Hindlimb muscle (tissue), 1 donor: ENCODE data around the gene UBE2D2. TPM values are rescaled to one million over a fixed set of nuclear protein-coding genes. Genes with fewer than 3 reads are reported as not detected.
A peak's percentile ranks its signal among the peaks of the same experiment; 100 is the strongest.

Source experiments
- DNase-seq: peaks from one replicate; pipeline ENCODE4 v3.0.0-alpha.2; 2013
- polyA plus RNA-seq: library from polyadenylated mRNA; unstranded; fragments of 120-200 nt; gene quantifications from one replicate; pipeline ENCODE4 v1.2.1, GENCODE V29; 2013; ENCODE audit not compliant: insufficient read length

The UBE2D2 gene
- polyA plus RNA-seq, 1 donor, result 112 TPM

- DNase-seq, result no peak
Observed at GRCh38 chr5:139636207-139636792, 75.2 kb downstream of the UBE2D2 start.

DNA sequence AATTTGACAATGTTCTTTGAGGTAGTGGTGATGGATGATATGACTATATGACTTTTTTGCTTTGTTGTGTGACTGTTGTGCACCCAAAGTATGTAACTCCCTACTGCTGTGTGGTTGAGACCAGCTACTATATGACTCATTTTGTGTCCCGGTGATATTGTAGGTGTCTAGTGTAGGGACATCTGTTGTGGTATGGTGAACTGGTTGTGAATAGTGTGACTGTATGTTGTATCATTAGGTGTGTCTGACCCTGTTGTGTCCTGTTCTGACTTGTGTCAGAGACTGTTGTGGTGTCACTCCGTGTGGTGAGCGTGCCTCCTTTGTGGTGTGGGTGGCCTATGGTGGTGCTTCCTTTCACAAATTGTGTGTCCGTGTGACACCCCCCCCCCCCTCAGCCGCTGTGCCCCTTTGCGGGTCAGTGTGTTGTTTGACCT lies 75.9 kb downstream of the UBE2D2 start:
- no peak for DNase-seq

GRCh38 chr5:139637438-139638089 lies 76.4 kb downstream of the UBE2D2 start:
- peak; percentile 95 for DNase-seq

- DNase-seq, result peak; percentile 87
Observed at GRCh38 chr5:139638090-139638735, 77.1 kb downstream of the UBE2D2 start.

DNA sequence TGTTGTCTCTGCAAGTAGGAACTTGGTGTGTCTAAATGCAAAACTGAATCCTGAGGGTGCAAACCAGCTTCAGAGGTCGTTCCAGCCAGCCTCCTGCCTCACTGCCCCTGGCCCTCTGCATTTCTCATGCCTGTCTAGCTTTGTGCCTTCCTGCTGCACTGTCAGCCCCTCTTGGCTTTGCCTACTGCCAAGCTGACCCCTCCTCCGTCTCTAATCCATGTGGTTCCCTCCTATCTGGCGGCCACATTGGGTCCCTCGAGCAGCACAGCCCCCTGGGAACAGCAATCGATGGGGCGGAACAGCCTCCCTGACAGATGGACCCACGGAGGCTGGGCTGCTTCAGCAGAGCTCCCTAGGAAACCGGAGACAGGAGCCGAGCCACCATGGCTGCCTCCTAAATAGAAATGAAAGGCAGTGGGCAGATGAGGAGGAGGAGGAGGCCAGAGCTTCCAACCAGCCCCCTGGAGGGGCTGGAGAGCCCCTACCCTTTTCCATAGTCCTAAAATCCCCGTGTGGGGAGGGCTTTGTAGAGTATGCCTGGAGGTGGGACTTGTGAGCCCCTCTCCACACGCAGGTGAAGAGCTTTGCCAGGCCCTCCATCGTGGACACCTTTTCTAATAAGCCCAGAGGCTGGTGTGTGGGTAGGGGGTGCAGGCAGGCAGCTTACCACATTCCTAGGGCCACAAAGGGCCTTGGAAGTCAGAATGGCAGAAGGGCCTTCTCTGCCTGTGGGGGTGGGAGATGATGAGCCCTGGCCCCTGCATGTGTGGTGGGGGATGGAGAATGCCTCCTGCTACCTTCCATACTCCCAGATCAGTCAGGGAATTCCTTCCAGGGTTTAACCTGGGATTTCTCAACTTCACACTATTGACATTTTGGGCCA lies 77.8 kb downstream of the UBE2D2 start:
- no peak for DNase-seq

DNA sequence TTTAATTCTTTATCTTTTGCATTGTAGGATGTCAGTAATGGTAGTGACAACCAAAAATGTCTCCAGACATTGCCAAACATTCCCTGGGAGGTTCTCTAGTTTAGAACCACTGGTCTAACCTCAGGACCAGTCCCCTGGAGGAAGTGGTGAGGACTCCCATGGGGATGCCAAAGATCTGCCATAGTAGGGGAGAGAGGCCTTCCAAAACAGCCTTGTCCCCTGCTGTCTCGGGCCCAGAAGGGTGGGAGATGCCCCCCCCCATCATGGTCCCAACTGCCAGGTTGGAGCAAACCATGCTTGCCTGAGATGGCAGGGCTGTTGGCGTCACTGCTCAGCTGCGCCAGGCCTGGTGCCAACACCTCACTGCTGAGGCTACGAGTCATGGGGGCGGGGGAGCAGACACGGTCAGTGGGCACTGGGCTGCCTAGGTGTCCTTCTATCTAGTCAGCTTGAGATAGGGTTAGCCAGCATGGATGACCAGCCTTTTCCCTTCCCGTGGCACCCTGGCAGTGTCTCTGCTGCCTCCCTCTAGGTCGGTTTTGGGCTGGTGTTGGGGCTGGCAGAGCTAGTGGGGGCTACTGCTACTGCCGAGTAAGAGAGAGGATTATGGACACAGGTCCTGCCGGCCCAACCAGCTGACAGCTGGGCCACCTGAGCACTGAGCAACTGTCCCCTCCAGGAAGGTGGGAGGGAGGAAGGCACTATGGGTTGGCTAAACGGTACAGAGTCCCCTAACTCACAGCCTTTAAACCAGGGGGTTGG lies 78.7 kb downstream of the UBE2D2 start:
- no peak for DNase-seq

DNA sequence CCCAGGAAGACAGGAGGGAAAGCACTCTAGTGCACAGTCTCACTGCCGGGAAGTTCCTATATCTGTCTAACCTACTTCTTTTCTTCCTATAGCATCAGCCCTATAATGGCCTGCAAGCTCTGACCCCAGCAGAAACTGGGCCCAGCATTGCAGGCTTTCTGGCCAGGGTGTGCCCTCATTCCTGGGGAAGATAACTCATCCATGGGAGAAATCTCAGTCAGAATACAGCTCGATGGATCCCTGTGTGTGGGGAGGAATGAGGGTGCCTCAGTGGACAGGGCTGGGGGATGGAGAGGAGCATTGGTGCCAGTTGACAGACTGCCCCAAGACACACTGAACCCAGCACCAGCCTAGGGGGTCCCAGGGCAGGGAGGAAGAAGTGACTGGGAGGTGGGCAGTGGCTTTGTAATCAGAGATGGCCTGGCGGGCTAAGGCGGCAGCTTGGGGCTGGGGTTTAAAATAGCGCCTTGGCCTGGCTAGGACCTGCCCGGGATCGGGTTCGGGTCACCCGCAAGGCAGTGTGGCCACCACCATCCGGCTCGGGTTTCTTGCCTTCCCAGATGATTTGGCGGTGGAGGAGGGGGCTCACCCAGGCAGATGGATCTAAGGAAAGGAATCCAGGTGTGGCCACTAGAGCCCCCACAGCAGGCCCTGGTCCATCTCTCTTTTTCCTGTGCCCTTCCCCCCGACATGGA lies 79.4 kb downstream of the UBE2D2 start:
- no peak for DNase-seq

DNA sequence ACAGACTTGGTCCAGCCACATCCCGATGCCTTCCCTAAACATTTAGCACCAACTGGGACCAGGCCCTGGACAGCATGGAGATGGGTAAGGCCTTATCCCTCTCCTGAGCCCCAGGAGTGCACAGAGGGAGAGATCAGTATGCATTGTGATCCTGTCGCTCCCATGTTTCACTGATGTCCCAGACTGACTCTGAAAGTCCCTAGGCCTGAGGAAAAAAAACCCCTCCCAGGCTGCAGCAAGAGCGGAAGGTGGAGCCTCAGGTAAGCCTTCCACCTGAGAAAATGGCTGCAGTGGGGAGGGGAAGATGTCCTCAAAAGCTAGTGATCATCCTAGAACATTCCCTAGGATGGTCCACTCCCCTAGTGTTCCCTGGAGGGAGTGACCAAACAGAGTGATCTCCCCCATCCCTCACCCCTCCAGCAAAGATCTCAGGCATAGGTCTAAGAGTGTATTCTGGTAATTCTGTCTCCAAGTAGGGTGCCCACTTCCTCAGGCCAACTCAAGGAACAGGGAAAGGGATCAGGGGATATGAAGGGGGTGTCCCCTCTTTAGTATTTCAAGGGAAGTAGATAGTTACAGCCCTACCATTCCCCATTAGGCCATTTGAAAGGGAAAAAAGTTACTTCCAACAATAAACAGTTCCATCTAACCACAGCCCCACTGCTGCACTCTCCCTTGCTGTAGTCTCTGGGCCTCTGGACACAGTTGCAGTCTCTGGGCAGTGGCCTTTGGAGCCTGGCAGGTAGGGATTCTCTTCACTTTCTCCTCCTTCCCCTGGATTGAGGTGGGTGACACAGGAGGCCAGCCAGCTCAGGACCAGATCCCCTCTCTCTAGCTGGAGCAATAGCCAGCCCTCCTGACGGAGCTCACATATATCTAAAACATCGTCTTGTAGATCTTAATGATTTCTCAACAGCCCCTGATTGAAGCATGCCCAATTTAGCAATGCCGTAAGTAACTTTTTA lies 80.3 kb downstream of the UBE2D2 start:
- no peak for DNase-seq

GRCh38 chr5:139642213-139642612 lies 81.1 kb downstream of the UBE2D2 start:
- no peak for DNase-seq

DNA sequence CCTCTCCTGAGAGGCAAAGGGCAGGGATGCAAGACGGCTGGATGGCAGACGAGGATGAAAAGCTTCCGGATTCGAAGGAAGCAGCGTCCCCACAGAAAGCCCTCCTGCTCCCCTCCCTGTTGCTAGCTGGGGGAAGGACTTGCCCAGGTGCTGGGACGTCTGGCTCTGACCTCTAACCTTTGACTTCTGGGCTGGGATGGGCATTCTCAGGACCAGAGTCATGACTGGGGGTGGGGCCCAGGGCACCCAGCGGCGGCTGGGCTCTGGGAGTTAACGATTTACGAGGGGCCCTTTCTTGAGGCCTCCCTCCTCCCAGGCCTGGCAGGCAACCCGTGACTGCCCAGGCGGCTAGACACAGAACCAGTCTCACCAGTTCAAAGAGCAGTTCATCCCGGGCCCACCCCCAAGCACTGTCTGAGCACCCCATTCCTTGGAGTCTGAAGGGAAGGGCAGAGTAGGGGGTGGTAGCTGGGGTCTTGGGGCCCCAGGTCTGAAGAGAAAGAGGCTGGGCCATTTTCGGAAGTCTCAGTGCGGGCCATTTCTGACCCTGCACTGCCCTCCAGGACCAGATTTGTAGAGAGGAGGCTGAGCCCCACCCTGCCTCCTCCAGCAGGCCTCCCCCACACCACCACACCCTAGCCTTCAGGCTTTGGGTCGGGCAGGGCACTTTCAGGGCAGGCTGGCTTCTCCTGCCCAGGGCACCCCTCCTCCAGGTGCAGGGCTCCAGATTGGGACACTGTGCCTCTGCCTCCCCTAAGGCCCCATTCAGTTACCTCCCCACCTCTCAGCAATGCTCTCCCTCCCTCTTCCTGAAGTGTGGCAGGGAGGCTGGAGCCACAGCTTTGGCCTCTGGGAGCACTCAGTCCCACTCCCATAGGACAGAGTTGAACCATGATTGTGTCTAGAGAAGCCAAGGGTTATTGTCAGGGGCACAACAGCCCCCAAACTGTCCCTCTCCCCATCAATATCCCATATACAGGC lies 82.0 kb downstream of the UBE2D2 start:
- no peak for DNase-seq

- no peak for DNase-seq
Observed at GRCh38 chr5:139644001-139644456, 82.9 kb downstream of the UBE2D2 start.

GRCh38 chr5:139644646-139645429 lies 83.7 kb downstream of the UBE2D2 start:
- DNase-seq, result no peak

DNA sequence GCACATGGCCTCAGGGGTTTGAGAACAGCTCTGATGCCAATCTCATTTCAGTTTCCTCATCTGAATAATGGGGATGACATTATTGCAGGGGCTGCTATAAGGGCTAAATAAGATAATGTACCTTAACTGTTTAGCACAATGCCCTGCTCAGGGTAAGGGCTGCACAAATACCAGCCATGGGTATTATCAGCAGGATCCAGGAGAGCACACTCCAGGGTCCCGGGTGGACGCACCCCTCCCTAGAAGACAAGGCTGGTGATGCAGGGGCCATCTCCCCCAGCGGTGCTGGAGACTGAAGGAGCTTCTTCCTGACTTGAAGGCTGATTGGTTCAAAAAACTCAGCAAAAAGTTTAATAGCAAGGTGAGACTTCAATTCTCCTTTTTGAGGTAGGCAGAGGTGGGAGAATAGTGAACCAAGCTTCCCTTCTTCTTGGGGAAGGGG lies 84.3 kb downstream of the UBE2D2 start:
- DNase-seq, result no peak

DNA sequence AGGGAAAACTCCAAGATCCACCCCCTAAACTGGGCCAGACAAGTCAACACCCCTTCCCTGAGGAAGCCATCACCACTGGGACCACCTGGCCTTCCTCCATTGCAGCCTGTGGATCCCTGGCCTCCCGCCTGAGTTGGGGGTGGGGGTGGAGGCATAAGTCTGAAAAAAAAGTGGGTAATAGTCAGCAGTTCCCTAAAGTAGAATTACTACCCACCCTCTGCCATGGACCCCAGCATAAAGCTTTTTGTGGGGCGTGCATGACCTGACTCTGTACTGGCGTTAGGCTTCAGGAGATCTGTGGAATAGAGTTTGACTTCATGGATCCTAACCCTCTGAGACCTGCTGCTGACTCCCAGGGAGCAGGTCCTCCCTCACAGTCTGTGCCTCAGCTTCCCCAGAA lies 85.0 kb downstream of the UBE2D2 start:
- no peak for DNase-seq

GRCh38 chr5:139646912-139647505 lies 85.9 kb downstream of the UBE2D2 start:
- no peak for DNase-seq

DNA sequence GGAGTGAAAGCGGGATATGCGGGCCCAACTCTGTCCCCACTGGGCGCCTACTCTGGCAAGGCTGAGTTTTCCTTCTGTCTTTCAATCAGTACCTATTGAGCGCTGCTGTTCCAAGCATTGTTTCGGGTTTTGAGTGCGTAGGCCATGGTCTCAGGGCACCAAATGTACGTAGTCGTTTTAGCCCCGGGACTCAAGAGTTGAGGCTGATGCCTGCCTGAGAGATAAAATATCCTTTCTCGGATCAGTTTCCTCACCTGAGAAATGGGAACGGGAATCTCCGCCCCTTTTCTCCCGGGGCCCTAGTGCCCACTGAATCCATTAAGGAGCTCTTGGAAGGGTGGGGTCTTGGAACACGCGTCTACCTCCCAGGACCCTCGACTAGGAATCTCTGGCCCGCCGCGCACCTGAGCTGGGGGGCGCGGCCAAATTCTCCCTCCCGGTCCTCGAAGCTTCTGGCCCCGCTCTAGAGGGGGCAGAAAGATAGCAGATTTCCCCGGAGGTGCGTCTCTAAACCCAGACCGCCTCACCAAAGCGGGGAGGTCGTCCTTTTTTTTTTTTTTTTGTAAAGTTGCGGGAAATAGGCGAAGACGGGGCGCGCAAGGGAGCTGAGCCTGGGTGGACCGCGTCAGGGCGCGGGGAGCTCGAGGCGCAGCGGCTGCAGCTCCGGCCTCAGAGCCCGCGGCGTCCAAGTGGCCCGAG lies 86.5 kb downstream of the UBE2D2 start:
- no peak for DNase-seq
